ENCODE data around the gene AIF1. TPM values are rescaled to one million over a fixed set of nuclear protein-coding genes. Genes with fewer than 3 reads are reported as not detected.

AIF1 gene
- total RNA-seq, 2 donors from 2014 or later = 5.2 to 15.0 TPM

- intact Hi-C loops (cut with DNase I, micrococcal nuclease) = no loop called here
- no peak for DNase-seq
- ATAC-seq = no peak
Measured at GRCh38 chr6:31658158-31658688, 43.2 kb downstream of the AIF1 start.

DNA sequence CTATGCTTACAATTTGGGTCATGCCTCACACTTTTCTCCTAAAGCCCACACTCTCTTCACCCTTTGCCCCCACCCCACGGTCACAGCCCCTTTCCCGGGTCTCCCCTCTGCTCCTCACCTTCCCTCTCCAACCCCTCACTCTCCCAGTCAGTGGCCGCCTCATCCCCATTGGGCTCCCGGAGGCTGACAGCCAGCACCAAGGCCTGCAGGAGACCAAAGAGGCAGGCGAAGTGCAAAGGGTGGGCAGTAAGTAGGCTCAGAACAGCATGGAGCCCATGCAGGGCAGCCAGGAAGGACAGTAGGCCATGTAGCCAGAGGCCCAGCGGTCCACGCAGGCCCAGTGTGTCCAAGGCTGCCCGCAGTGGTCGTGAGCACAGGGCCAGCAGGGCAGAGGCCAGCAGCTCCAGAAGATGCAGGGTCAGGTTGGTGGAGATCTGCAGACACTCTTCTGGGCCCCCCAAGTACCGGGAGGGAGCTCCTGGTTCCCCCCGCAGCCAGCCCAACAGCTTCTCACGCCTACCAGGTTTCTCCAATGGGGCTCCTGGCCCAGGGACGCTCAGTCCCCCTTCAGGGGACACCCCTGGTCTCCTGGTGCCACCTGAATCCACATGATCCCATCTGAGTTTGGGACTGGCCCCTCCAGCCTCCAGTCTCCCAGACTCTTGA, 44.1 kb downstream of the AIF1 start:
- intact Hi-C loops (cut with DNase I, micrococcal nuclease) = no loop called here
- peak in 1 of 2 donors; percentile 15 for DNase-seq
- no peak for ATAC-seq

DNA sequence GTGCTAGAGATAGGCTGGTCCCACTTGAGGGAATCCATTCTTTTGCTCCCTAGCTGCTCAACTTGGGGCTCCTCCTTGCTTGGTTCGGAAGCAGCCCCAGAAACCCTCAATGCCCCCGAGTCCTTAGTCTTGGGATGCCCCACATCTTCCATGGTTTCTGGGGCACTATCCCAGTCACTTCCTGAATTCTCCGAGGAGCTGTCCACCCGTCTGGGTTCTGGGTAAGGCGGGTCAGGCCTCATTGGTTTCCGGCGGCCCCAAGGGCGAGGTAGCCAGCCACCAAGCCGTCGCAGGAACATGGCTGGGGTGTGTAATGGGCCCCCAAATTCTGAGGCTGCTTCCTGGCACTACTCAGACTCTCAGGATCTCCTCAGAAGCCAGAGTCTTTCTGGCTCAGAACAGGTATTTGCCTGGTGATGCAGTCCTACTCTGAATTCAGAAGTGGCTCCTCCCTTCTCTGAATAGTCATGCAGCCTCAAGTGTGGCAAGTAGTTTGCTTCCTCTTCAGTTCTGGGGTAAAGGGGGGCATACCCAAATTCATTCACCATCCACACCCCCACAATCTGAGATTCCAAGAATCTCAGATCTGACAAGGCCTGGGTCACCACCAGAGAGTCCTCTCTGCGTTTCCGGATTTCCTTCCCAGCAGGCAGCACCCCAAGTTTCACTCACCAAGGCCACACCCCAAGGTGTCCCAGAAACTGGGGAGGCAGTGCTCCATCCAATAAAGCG, 44.8 kb downstream of the AIF1 start:
- ATAC-seq (peak; percentile 45), DNase-seq (peak in 1 of 2 donors; percentile 57)
- intact Hi-C loops (cut with DNase I, micrococcal nuclease) = no loop called here

DNA sequence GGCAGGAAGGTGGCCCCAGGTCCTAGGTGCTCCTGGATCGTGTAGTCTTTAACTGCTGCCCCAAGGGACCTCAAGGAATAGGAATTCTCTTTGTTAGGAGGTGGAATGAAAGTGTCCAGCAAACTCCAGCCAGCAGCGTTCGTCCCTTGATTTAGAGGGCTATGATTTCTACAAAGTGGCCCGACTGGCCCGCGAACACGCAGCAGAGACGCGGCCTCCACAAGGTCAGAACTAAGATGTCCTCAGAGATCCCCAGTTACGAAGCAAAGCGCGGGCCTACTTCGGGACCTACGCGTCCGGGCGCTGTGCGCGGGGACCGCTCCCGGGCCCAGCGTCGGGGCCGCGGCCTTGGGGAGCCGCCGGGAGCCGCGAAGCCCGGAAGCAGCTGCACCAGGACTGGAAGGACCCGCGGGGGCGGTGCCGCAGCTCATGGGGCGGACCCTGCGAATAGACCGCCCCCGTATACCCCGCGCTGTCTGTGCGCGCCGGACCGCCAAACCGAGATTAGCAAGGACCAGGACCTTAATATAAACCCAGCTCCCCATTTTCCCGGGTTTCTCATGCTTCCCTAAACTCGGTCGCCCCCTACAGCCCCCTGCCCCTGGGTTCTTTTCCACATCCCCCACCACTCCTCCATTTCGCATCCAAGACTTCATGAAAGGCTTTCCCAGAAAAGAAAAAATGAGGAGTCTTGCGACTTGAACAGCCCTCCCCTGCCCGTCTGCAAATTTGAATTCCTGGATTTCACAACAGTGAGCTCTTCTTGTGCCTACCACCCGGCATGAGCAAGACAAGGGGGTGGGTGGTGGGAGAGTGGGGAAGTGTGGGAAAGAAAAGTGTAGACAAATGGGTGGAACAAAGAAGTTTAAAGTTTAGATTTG, 45.6 kb downstream of the AIF1 start, which contains the start of gene C6orf47:
Gene C6orf47 (minus strand): TSS at position 398 of the 881 bp plus-strand sequence. CDS start 831 bp downstream, outside the sequence.
- ATAC-seq (peak; percentile 74), DNase-seq (peak; percentile 88 to 92)
- intact Hi-C loops (cut with DNase I, micrococcal nuclease) = no loop called here

DNA sequence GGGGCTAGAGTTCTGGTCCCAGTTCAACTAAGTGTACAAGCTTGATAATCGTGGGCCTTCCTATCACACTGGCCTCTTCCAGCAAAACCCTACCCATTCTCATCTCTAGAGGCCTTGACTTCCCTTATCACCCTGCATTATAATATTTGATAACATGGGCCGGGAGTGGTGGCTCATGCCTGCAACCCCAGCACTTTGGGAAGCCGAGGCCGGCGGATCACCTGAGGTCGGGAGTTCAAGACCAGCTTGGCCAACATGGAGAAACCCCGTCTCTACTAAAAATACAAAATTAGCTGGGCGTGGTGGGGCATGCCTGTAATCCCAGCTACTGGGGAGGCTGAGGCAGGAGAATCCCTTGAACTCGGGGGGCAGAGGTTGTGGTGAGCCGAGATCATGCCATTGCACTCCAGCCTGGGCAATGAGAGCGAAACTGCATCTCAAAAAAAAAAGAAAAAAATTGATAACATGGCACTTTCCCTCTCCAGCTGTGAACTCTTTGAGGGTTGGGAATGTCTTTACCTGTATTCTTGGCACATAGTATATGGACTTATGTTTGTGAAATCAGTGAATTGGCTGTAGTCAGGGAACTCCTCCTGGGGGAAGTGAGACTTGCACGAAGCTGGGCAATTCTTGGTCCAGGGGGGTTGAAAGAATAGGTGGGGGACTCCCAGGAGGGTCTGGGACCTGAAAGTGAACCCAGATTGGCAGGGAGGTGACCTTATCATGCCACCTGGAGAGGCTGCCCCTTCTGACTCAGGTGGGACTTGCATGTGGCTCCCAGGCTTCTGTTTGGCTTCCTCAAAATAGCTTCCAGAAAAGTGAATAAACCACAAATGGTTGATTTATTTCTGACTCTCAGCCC, 46.5 kb downstream of the AIF1 start:
- ATAC-seq = no peak
- DNase-seq = no peak
- intact Hi-C loops (cut with DNase I, micrococcal nuclease) = no loop called here

DNA sequence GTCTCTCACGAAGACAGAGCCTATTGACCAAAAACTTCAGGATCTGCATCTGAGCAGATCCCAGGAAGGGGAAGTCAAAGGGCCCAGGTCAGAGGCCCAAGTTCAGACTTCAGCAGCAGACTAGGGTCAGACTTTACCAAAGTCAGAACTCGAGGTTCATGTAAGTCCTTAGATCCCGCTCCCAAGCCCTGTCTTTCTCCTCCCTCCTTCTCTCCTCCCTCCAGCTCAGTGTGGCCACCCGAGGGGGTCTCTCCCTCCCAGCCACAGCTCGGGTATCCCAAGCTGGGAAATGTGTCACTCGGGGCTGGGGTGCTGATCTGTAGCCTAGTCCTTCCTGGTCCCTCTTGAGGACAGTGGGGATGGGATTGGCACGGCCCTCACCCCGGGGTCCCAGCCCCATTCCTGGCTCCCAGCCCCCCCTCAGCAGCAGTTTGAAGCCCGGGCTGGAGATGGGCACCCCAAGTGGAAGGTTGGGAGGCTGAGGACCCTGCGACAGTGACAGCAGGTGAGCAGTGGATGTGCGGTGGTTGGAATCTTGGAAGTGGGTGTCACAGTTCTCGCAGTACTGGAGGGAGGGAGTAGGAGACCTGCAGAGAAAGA, 47.2 kb downstream of the AIF1 start:
- intact Hi-C loops (cut with DNase I, micrococcal nuclease) = no loop called here

GRCh38 chr6:31663126-31663960, 48.3 kb downstream of the AIF1 start:
- intact Hi-C loops (cut with DNase I, micrococcal nuclease) = no loop called here
- ATAC-seq (no peak), DNase-seq (no peak)

More for the DNA sequence above, 47.2 kb downstream of the AIF1 start:
- no peak for ATAC-seq
- DNase-seq = no peak

DNA sequence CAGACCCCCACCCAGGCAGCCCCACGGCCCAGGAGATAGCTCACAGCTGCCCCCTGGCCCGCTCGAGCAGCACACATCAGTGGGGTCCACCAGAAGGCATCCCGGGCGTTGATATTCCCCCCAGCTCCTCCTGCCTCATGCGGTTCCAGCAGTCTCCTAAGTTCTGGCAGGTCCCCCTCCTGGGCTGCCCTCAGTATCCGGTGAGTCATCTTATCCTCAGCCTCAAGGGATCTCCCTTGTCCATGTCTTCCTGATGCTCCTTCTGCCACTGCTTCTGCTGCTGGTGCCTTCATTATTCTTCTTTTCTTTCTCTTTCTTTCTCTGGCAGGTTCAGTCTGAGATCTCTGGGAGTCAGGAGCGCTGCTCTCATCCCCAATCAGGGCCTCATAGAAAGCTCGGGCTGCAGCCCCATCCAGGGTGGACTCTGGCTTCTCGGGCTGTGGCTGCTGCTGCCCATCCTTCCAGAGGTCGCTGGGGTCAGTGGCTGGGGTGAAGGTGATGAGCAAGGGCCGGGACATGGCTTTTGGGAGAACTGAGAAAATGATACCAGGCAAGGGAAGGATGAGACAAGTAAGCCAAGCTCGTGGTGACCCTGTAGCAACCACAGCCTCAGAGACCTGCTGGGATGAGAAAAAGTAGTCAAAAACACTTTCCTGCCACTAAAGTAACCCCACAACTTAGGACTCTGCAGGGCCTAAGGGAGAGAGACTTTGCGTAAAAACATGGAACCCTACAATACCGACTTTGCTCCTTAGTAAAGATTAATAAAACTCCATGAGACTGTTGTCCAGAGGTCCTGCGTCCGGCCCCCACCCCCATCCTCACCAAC, 49.1 kb downstream of the AIF1 start:
- intact Hi-C loops (cut with DNase I, micrococcal nuclease) = no loop called here
- DNase-seq = peak in 1 of 2 donors; percentile 41
- no peak for ATAC-seq

- intact Hi-C loops (cut with DNase I, micrococcal nuclease) = no loop called here
- ATAC-seq = peak; percentile 65
- DNase-seq = peak; percentile 93
Measured at GRCh38 chr6:31664790-31665500, 49.9 kb downstream of the AIF1 start, which contains the start of gene GPANK1. Gene GPANK1 (minus strand): TSS chr6:31664997. CDS start chr6:31664478, 519 bp downstream.

DNA sequence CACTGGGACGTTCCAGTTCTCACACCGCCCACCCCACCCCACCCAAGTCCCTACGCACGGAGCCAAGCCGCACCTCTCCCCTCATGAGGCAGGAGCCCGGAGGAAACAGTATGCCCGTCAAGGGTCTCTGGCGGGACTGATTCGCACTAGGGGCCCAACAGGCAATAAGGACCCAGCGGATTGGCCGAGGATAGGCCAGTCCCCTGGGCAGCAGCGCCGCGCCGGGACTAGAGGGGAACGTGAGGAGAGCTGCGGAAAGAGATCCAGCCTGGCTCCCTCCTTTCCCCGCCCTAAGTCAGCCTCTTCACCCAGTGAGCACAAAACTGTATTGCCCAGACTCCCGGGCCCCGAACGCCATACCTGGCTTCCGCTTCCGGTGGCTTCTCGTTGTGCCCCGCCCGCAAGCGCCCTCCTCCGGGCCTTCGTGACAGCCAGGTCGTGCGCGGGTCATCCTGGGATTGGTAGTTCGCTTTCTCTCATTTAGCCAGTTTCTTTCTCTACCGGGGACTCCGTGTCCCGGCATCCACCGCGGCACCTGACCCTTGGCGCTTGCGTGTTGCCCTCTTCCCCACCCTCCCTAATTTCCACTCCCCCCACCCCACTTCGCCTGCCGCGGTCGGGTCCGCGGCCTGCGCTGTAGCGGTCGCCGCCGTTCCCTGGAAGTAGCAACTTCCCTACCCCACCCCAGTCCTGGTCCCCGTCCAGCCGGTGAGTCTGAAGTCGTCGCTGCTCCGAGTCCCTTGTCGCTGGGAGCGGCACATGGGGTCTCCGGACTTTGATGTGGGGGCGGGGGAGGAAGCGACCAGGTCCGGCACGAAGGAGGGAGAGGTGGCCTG, 50.7 kb downstream of the AIF1 start, which contains the start of gene CSNK2B:
Gene CSNK2B (plus strand): TSS at position 580 of the 836 bp plus-strand sequence. CDS start 752 bp downstream, outside the sequence.
- ATAC-seq (peak; percentile 85), DNase-seq (peak; percentile 99)
- intact Hi-C loops (cut with DNase I, micrococcal nuclease) = no loop called here

DNA sequence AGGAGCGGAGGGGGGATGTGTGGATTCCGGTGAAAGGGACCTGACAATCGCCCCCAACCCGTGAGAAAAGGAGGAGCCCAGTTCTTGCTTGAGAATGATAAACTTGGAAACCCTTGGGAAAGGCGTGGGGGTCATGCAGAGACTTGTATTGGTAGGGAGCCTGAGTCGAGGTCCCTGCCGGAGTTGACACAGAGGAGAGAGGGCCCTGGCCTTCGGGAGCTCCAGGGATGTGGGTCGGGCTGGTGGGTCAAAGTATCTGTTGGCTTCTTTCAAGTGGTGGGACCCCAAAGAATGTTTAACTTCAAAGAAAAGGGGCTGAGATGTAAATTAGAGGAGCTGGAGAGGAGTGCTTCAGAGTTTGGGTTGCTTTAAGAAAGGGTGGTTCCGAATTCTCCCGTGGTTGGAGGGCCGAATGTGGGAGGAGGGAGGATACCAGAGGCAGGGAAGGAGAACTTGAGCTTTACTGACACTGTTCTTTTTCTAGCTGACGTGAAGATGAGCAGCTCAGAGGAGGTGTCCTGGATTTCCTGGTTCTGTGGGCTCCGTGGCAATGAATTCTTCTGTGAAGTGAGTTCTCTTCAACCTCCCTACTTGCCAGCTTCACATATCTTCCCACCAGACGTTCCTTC, 51.4 kb downstream of the AIF1 start:
- no peak for DNase-seq
- ATAC-seq = no peak
- intact Hi-C loops (cut with DNase I, micrococcal nuclease) = no loop called here
